Hepatocyte (in vitro differentiated cells): Measurements from ENCODE around the gene MAGI2.

Experiments
- CTCF ChIP-seq: fragments of 200-600 bp; sonication (generic); IDR thresholded peaks from 2 replicates; pipeline ENCODE4 v1.5.1; 2016; ENCODE audit warnings: antibody characterized with exemption, mild to moderate bottlenecking; ENCODE audit not compliant: poor library complexity
- EZH2 ChIP-seq: fragments of 200-600 bp; sonication (generic); IDR thresholded peaks from 2 replicates; pipeline ENCODE4 v1.6.1; 2016; ENCODE audit warnings: antibody characterized with exemption, mild to moderate bottlenecking, borderline replicate concordance
- EZH2phosphoT487 ChIP-seq: fragments of 200-600 bp; sonication (generic); IDR thresholded peaks from one replicate; pipeline ENCODE4 v1.6.1; 2018; ENCODE audit warnings: antibody characterized with exemption, mild to moderate bottlenecking, low read depth, moderate library complexity; ENCODE audit not compliant: unreplicated experiment, severe bottlenecking

- no peak for TF ChIP-seq CTCF
- TF ChIP-seq EZH2, result no peak
- no peak for TF ChIP-seq EZH2phosphoT487
Observed at GRCh38 chr7:79412915-79413314, 40.6 kb downstream of the MAGI2 start.
